GM21528 (cell line): ENCODE measurements around the gene FREM3.

Experiments used
- ATAC-seq: cut with Tn5 transposase; IDR thresholded peaks from one replicate; pipeline ENCODE4 v1.9.1; 2021; ENCODE audit warnings: mild to moderate bottlenecking, moderate library complexity; ENCODE audit not compliant: unreplicated experiment, low FRiP score

The FREM3 gene

GRCh38 chr4:143668930-143669552 is 31.4 kb downstream of the FREM3 start:
- ATAC-seq, result peak; percentile 99

- no peak for ATAC-seq
Measured at GRCh38 chr4:143667461-143667860, 33.0 kb downstream of the FREM3 start.

- ATAC-seq, result no peak
Measured at GRCh38 chr4:143658336-143658735, 42.1 kb downstream of the FREM3 start.

GRCh38 chr4:143654571-143654970 is 45.9 kb downstream of the FREM3 start:
- ATAC-seq, result no peak

GRCh38 chr4:143653031-143653430 is 47.4 kb downstream of the FREM3 start:
- no peak for ATAC-seq

GRCh38 chr4:143643399-143643798 is 57.1 kb downstream of the FREM3 start:
- no peak for ATAC-seq

- no peak for ATAC-seq
Measured at GRCh38 chr4:143642611-143643010, 57.9 kb downstream of the FREM3 start.

- no peak for ATAC-seq
Measured at GRCh38 chr4:143641361-143641760, 59.1 kb downstream of the FREM3 start.

- no peak for ATAC-seq
Measured at GRCh38 chr4:143634763-143635162, 65.7 kb downstream of the FREM3 start.

GRCh38 chr4:143633833-143634232 is 66.6 kb downstream of the FREM3 start:
- ATAC-seq, result no peak

- no peak for ATAC-seq
Measured at GRCh38 chr4:143626134-143626911, 74.2 kb downstream of the FREM3 start.

GRCh38 chr4:143625632-143626031 is 74.8 kb downstream of the FREM3 start:
- no peak for ATAC-seq

- no peak for ATAC-seq
Measured at GRCh38 chr4:143623896-143624295, 76.6 kb downstream of the FREM3 start.

GRCh38 chr4:143618811-143619210 is 81.7 kb downstream of the FREM3 start:
- ATAC-seq, result no peak

GRCh38 chr4:143617994-143618679 is 82.3 kb downstream of the FREM3 start:
- ATAC-seq, result peak; percentile 48

- peak; percentile 90 for ATAC-seq
Measured at GRCh38 chr4:143616771-143617170, 83.7 kb downstream of the FREM3 start.

- no peak for ATAC-seq
Measured at GRCh38 chr4:143609492-143609891, 91.0 kb downstream of the FREM3 start.

- no peak for ATAC-seq
Measured at GRCh38 chr4:143606480-143606879, 94.0 kb downstream of the FREM3 start.

GRCh38 chr4:143599827-143600226 is 100.6 kb downstream of the FREM3 start:
- ATAC-seq, result no peak

- ATAC-seq, result no peak
Measured at GRCh38 chr4:143598816-143599215, 101.7 kb downstream of the FREM3 start.

GRCh38 chr4:143597276-143597675 is 103.2 kb downstream of the FREM3 start:
- no peak for ATAC-seq

- no peak for ATAC-seq
Measured at GRCh38 chr4:143587703-143588102, 112.8 kb downstream of the FREM3 start.
